AG10803 (cell line): ENCODE data around the gene FLNC.

ENCODE experiments used
- DNase-seq: peaks from one replicate; pipeline ENCODE4 v3.0.0; 2010; ENCODE audit warnings: low read depth
- H3K4me3 ChIP-seq: 2 replicates; pipeline ENCODE4 v1.5.1; 2011; ENCODE audit warnings: mild to moderate bottlenecking, low read length, control low read depth
- CTCF ChIP-seq: conservative IDR thresholded peaks from 2 replicates; pipeline ENCODE4 v1.5.1; 2011; ENCODE audit warnings: mild to moderate bottlenecking, low read length, control low read depth, inconsistent platforms

The FLNC gene

GRCh38 chr7:128842674-128843641, 12.8 kb downstream of the FLNC start:
- no peak for TF ChIP-seq CTCF
- H3K4me3 ChIP-seq, result no peak overlapping the region

GRCh38 chr7:128843938-128844621, 13.9 kb downstream of the FLNC start:
- DNase-seq, result no peak
- no peak for TF ChIP-seq CTCF
- no peak overlapping the region for H3K4me3 ChIP-seq

More at GRCh38 chr7:128842674-128843641, 12.8 kb downstream of the FLNC start:
- no peak for DNase-seq

GRCh38 chr7:128844777-128845311, 14.6 kb downstream of the FLNC start:
- H3K4me3 ChIP-seq, result no peak overlapping the region
- DNase-seq, result no peak
- TF ChIP-seq CTCF, result no peak

GRCh38 chr7:128845475-128845874, 15.3 kb downstream of the FLNC start:
- H3K4me3 ChIP-seq, result no peak overlapping the region
- TF ChIP-seq CTCF, result no peak

GRCh38 chr7:128845987-128846386, 15.8 kb downstream of the FLNC start:
- H3K4me3 ChIP-seq, result no peak overlapping the region
- no peak for DNase-seq
- no peak for TF ChIP-seq CTCF

More at GRCh38 chr7:128845475-128845874, 15.3 kb downstream of the FLNC start:
- DNase-seq, result no peak

- TF ChIP-seq CTCF, result no peak
- DNase-seq, result no peak
- H3K4me3 ChIP-seq, result no peak overlapping the region
These were observed 16.7 kb downstream of the FLNC start for GRCh38 chr7:128846781-128847444.
